Activated effector memory CD4-positive, alpha-beta T cell treated with anti-CD3 and anti-CD28 coated beads, Interleukin-2, amount 50 U/mL, for 16 hours (primary cell): Measurements from ENCODE around the gene CES4A.
"Not testable (repeated sequence)": the region's sequence is repeated elsewhere in the genome, so short reads cannot be mapped to it uniquely, and the experiment has no call there.

ENCODE experiments used
- DNase-seq: peaks from one replicate; pipeline ENCODE4 v3.0.0-alpha.2; 2020

CES4A gene

DNA sequence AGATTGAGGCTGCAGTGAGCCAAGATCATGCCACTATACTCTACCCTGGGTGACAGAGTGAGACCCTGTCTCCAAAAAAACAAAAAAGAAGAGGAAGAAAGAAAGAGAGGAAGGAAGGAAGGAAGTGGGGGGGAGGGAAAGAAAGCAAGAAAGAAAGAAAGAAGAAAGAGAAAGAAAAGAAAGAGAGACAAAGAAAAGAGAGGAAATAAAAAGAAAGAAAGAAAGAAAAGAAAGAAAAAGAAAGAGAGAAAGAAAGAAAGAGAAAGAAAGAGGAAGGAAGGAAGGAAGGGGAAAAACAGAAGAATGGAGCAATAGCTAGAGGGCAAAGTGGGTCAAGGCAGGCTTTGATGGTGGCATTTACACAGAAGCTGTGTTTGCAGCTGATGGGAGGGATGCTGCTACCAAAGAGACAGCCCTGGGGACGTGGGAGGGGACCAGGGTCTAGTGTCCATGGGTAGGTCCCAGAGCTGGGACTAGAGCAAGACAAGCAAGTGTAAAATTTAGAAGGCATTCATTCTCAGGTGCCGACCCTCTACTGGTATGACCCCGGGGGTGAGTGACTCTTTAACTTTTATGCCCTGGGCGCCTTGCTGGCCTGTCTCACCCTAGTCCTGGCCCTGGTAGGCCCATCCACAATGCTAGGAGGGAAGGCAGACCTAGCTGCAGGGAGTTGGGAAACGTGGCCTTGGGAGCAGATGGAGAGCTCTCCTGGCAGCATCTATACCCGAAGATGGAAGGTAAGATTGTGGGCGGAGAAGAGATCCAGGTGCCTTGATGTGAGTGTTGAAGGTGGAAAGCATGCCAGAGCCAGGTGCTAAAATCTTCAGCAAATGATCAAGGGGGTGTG is 29.3 kb upstream of the CES4A start:
- DNase-seq = no peak

DNA sequence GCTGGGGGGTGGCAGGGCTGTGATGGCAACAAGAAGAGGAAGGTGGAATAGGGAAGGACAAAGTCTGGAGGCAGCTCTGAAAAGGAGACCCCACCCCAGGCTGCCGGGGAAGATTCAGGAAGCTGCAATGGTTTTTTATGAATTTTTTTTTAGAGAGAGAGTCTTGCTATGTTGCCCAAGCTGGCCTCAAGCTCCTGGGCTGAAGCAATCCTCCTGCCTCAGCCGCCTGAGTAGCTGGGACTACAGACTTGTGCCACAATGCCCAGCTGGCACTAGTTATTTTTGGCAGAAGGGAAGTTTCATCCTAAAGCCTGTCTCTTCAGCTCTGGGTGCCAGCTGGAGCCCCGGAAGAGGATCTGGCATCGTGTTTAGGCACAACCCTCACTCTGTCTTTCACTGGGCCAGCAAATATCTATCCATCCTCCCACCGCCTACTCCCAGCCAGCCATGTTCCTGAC is 28.7 kb upstream of the CES4A start:
- DNase-seq = no peak

- DNase-seq = no peak
Measured at GRCh38 chr16:66960270-66960669, 28.1 kb upstream of the CES4A start.

GRCh38 chr16:66961065-66961744 is 27.2 kb upstream of the CES4A start, which contains the start of gene CES3:
CES3 (plus strand) TSS chr16:66961266; CDS start chr16:66961308, 42 bp downstream.
- peak; percentile 85 for DNase-seq

DNA sequence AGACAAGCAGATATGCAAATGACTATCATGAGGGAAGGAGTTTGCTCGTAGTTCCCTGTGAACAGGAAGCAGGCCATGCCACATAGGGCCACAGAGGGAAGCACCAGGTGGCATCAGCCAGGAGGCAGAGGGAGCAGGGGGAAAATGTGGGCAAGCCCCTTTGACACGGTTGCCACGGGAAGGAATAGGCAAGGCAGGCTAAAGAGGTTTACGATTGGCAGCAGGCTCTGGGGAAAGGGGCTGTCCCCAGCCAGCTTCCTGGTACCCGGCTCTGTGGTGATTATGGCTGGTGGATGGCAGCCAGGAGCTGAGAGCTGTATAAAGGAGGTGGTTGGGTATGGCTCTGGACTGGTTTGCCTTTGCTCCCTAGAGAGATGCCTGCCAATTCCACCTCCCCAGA is 26.5 kb upstream of the CES4A start:
- DNase-seq = no peak

DNA sequence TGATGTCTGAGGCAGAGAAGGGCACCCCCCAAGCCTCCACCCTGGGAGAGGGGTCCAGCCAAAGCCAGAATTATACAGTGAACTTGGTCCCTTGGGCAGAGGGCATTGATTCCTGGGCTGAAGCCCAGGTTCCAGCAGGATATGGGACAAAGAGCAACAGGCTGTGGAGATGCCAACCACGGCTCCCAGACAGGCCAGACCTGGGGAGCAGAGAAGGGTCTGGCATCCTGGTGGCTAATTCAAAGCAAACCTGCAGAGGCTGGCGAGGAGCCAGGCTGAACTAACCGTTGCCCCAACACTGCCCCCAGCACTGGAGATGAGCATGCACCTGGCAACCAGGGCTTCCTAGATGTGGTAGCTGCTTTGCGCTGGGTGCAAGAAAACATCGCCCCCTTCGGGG is 24.3 kb upstream of the CES4A start:
- no peak for DNase-seq

GRCh38 chr16:66968847-66969246 is 19.5 kb upstream of the CES4A start:
- no peak for DNase-seq

DNA sequence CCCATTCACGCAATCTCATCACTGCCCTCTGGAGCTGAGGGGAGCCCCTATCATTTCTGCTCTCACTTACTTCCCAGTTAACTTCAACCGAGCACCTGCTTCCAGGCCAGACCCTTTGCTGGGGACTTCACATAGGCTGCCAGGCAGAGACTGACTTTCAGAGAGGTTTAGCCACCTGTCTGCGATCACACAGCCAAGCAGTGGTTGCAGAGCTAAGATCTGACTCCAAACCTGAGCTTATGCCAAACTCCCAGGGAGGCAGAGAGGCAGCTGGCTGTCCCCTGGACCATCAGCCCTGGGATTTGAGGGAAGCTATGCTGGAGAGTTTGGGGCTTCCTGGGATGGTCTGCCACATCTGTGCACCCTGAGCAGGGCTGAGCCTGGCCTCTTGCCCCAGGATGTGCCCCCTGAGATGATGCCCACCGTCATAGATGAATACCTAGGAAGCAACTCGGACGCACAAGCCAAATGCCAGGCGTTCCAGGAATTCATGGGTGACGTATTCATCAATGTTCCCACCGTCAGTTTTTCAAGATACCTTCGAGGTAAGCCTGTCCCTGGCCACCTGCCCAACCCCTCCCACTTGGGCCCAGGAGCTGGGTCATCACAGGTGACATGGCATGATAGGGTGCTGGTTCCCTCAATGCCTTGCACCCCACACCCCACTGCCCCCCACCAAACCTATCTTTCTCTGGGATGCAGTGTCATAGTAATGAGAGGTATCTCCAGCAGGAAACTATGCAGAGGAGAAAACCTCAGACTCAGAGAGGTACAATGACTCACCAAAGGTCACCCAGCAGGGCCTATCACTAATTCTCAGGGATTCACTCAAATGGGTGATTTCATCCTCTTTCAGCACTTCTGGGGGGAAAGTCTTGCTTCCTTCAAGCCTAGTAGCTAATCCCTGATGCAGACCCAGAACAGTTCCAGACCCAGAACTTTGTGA is 17.3 kb upstream of the CES4A start:
- no peak for DNase-seq

DNA sequence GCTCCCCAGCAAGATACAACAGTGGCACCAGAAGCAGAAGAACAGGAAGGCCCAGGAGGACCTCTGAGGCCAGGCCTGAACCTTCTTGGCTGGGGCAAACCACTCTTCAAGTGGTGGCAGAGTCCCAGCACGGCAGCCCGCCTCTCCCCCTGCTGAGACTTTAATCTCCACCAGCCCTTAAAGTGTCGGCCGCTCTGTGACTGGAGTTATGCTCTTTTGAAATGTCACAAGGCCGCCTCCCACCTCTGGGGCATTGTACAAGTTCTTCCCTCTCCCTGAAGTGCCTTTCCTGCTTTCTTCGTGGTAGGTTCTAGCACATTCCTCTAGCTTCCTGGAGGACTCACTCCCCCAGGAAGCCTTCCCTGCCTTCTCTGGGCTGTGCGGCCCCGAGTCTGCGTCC is 15.4 kb upstream of the CES4A start:
- DNase-seq = no peak

GRCh38 chr16:66973716-66974115 is 14.7 kb upstream of the CES4A start:
- no peak for DNase-seq

GRCh38 chr16:66974156-66974931 is 14.0 kb upstream of the CES4A start:
- not testable (repeated sequence) for DNase-seq

DNA sequence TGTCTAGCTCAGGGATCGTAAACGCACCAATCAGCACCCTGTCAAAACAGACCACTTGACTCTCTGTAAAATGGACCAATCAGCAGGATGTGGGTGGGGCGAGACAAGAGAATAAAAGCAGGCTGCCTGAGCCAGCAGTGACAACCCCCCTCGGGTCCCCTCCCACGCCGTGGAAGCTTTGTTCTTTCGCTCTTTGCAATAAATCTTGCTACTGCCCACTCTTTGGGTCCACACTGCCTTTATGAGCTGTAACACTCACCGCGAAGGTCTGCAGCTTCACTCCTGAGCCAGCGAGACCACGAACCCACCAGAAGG is 13.5 kb upstream of the CES4A start:
- peak; percentile 81 for DNase-seq

DNA sequence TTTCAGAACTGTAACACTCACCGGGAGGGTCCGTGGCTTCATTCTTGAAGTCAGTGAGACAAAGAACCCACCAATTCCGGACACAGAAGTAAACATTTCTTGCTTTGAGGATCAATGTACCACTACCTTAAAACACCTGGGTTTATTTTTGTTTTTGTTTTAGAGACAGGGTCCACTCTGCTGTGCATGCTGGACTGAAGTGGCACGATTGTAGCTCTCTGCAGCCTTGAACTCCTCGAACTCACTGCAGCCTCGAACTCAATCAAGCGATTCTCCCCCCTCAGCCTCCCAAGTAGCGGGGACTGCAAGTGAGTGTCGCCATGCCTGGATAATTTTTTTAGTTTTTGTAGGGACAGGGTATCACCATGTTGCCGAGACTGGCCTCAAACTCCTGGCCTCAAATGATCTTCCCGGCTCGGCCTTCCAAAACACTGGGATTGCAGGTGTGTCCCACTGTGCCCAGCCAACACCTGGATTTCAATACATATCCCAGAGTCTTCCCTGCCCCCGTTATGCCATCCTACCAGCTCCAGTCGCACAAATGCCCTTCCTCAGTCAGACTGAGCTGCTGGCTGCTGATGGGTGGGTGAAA is 13.0 kb upstream of the CES4A start:
- DNase-seq = no peak

DNA sequence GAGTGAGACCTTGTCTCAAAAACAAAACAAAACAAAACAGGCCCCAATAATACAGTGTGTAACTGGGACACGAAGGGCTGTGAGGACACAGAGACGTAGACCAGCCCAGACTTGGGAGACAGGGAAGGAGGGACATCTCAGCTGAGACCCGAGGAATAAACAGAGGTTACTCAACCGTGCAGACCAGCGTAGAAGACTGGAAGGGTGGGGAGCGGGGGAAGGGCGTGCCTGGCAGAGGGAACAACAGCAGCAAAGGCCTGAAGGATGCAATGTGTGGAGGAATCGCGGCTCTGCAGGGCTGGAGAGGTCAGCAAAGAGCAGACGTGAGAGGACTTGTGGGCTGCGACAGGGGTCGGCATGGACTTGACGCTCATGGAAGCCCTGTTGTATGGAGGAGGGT is 11.6 kb upstream of the CES4A start:
- DNase-seq = no peak

GRCh38 chr16:66977341-66978113 is 10.9 kb upstream of the CES4A start:
- DNase-seq = peak; percentile 96

GRCh38 chr16:66979011-66979717 is 9.2 kb upstream of the CES4A start:
- DNase-seq = no peak

DNA sequence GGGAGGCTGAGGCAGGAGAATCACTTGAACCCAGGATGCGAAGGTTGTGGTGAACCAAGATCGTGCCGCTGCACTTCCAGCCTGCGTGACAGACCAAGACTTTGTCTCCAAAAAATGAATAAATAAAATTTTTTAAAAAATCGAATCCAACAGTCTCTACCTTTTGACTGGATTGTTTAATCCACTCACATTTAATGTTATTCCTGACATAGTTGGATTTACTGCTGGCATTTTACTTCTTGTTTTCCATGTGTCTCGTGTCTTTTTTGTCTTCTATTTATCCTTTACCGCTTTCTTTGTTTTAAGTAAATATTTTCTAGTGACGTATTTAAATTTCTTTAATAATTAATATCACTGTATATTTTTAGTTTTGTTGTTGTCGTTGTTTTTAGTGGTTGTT is 5.4 kb upstream of the CES4A start:
- DNase-seq = no peak

GRCh38 chr16:66984892-66985311 is 3.5 kb upstream of the CES4A start:
- peak; percentile 86 for DNase-seq

DNA sequence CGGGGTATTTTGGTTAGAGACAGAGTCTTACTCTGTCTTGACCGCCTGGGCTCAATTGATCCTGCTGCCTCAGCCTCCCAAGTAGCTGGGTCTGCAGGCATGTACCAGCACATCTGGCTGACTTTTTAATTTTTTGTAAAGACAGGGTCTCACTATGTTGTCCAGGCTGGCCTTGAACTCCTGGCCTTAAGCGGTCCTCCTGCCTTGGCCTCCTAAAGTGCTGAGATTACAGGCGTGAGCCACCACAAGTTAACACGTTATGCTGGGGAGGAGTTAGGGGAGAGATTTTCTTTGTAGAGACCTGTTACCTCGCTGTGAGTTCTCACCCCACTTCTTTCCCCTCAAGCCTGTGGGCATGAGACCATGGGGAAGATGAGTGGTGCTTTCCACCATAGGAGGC is 1.8 kb upstream of the CES4A start:
- no peak for DNase-seq

DNA sequence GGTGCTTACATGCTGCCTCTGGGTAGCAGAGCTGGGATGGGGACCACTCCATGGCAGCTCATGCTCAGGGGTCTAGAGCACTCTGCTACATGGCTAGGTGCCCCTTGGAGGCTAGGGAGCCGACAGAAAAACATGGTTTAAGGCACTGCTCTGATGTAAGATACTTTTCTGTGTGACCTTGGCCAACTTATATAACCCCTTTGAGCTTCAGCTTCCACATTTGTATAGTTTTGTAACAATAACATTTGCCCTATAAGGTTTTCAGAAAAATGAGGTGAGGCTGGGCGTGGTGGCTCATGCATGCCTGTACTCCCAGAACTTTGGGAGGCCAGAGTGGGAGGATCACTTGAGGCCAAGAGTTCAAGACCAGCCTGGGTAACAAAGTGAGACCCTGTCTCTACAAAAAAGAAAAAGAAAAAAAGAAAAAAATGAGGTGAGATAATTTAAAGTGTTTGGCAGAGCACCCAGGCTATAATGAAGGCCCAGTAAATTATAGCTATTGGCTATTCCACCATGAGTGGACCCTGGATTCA is 3.2 kb downstream of the CES4A start:
- no peak for DNase-seq
